ENCODE results near the gene RIBC2. TPM values are rescaled to one million over a fixed set of nuclear protein-coding genes. Genes with fewer than 3 reads are reported as not detected.

Gene RIBC2
- total and polyA plus RNA-seq, 2 of the 4 experiments (the other 2 are of a cell fraction) = 0.29 to 0.36 TPM

DNA sequence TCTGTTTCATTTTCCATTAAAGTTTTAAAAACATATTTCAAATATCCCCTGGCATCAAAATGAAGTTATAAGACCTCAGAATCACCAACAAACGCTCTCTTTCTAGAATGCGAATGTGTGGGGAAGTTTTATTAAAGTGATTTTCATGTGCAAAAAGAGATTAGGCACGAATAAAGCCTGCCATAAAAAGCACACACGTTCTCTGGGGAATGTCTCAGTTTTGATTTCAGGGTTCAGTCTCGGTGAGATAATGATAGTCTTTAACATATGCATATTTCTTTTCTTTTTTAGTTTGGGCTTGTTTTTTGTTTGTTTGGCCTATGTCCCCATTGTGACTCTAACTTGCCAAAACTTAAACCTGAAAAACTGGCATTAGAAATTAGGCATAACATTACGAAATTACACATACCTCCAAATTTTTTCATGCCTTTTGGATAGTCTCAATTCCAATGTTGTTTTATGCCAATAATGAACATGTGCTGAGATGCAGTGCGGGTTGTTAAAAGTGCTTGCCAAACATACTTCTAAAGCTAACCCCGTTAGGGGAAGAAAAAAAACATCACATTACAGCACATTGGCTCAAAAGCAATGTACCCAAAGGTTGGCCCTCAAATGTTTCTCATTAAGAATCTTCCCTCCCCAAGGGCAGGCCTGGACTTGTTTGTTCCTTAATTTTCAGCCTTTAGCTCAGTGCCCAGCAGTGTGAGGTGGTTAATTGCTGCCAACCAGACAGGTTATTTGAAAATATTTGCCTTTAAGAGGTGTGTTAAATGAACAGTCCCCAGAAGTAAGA, 56.0 kb downstream of the RIBC2 start:
- POLR2A ChIA-PET (ENCODE audit: unreplicated experiment) = no interaction called here
- dilution Hi-C loops (cut with HindIII; ENCODE audit: low sequenced_read_pairs, unreplicated experiment) (no loop called here), in situ Hi-C loops (cut with MboI; ENCODE audit: low sequenced_read_pairs) (no loop called here), intact Hi-C loops (cut with micrococcal nuclease) (no loop called here)
- H4K20me1 ChIP-seq (ENCODE audit: insufficient read depth, low read length) = no peaks in the 10 kb centered on the region
- H2AFZ ChIP-seq (replicated peaks; ENCODE audit: low read length, poor library complexity) = peak overlapping the region; percentile 29
- DNase-seq (no peak), ATAC-seq (ENCODE audit: low read depth) (peak; percentile 44)
- H2BK15ac ChIP-seq (ENCODE audit: low read depth, low read length) = peak overlapping the region; percentile 79; the same call in 1 of the 3 replicates
- H2BK120ac ChIP-seq (ENCODE audit: low read depth, low read length) = peak overlapping the region; percentile 98
- H3K23ac ChIP-seq (ENCODE audit: low read depth, low read length) = peak overlapping the region; percentile 77
- peaks cover 11% of the 10 kb centered on the region for H3K9me3 ChIP-seq (ENCODE audit: control insufficient read depth, insufficient read depth, low read length)
- TF ChIP-seq RCOR1 (IDR thresholded peaks at IDR 0.05; ENCODE audit: insufficient replicate concordance, low read length) = no peak
- no peak for TF ChIP-seq POLR2A (IDR thresholded peaks at IDR 0.05; ENCODE audit: low read depth, low read length)
- TF ChIP-seq CEBPB (IDR thresholded peaks at IDR 0.05; ENCODE audit: low read depth, low read length) = 0 out of 2 replicates have a peak, but pooled peaks have one; percentile 24
- peak overlapping the region; percentile 37 for H2BK5ac ChIP-seq (ENCODE audit: low read depth, low read length, poor library complexity, severe bottlenecking)
- peak overlapping the region; percentile 96; the same call in 1 of the 2 replicates for H3K27ac ChIP-seq (ENCODE audit: insufficient read depth, low read length)
- no CpG with 5 or more reads among the region's 8 CpGs for WGBS, 2 experiments (ENCODE audit: extremely low coverage in 2 of 2, insufficient read length in 1 of 2)
- no peaks in the 10 kb centered on the region for H3K36me3 ChIP-seq (ENCODE audit: control insufficient read depth, insufficient read depth, low read length)
- peaks cover 14% of the 10 kb centered on the region for H3K4me1 ChIP-seq (ENCODE audit: control insufficient read depth, insufficient read depth, low read length)
- peak overlapping the region; percentile 71 for H4K5ac ChIP-seq (ENCODE audit: low read depth, low read length)
- H3K14ac ChIP-seq (replicated peaks; ENCODE audit: low read depth, low read length) = peak overlapping the region; percentile 76
- H3K56ac ChIP-seq (ENCODE audit: extremely low read depth, insufficient read depth, low read length) = peak overlapping the region; percentile 12; the same call in 1 of the 2 replicates
- peak overlapping the region; percentile 89 for H3K18ac ChIP-seq (ENCODE audit: low read depth, low read length)
- peak overlapping the region; percentile 57 for H3K4ac ChIP-seq (ENCODE audit: low read depth, low read length)
- H4K8ac ChIP-seq (ENCODE audit: low read depth in 2 of 2, low read length in 2 of 2) = peak overlapping the region; percentile 53 to 71; a peak in 3 of 4 replicates
- H4K91ac ChIP-seq (ENCODE audit: insufficient read depth, low read depth, low read length) = peak overlapping the region; percentile 89
- peak overlapping the region; percentile 21; the same call in 1 of the 2 replicates for H3K9ac ChIP-seq (ENCODE audit: low read depth, low read length)
- H3K79me1 ChIP-seq (ENCODE audit: low read depth in 1 of 2, low read length in 2 of 2) = no peaks in the 10 kb centered on the region
- H2AK5ac ChIP-seq (ENCODE audit: low read depth, low read length) = peak overlapping the region; percentile 33; the same call in 1 of the 2 replicates
- peak overlapping the region; percentile 72 for H2BK20ac ChIP-seq (ENCODE audit: low read depth, low read length)
- H3K27me3 ChIP-seq (ENCODE audit: control insufficient read depth, insufficient read depth, low read length) = no peaks in the 10 kb centered on the region
- no TSS peak for BruUV-seq (replicated peaks)
- peak overlapping the region; percentile 58; the same call in 1 of the 2 replicates for H3K4me2 ChIP-seq (ENCODE audit: low read depth, low read length)
- H2AK9ac ChIP-seq (replicated peaks; ENCODE audit: low read depth, low read length, poor library complexity) = peak overlapping the region; percentile 1
- CTCF ChIA-PET = interaction anchor here (0.5 kb wide), 1 partner anchor 187 kb away, joined by 3 read pairs; no protein-coding TSS in a partner anchor
- H3K9me1 ChIP-seq (ENCODE audit: insufficient read depth, low read length) = no peaks in the 10 kb centered on the region; the same call in 1 of the 2 replicates
- no peak overlapping the region for H3K4me3 ChIP-seq (ENCODE audit: insufficient read depth, low read depth, low read length)

All from IMR-90 (cell line).